Cardiac muscle cell (in vitro differentiated cells and primary cell): ENCODE data around the gene JAM2. TPM values are rescaled to one million over a fixed set of nuclear protein-coding genes. Genes with fewer than 3 reads are reported as not detected.
A peak's percentile ranks its signal among the peaks of the same experiment; 100 is the strongest.

Experiments used
- DNase-seq, 2 donors: peaks; one replicate each; pipeline versions ENCODE4 v3.0.0 to v3.0.0-alpha.2; 2010 to 2017; ENCODE audit warnings: low read depth in 1 of 2, low spot score in 1 of 2
- H3K27ac ChIP-seq: fragments of 200-600 bp; sonication (generic); 2 replicates; pipeline ENCODE4 v1.5.1; 2016
- H3K27me3 ChIP-seq: fragments of 200-600 bp; sonication (generic); 2 replicates; pipeline ENCODE4 v1.6.0; 2016; ENCODE audit warnings: control low read depth
- H3K36me3 ChIP-seq: fragments of 200-600 bp; sonication (generic); 2 replicates; pipeline ENCODE4 v1.5.1; 2016; ENCODE audit warnings: control low read depth
- H3K4me1 ChIP-seq: fragments of 200-600 bp; sonication (generic); 2 replicates; pipeline ENCODE4 v1.8.1; 2017; ENCODE audit warnings: low read depth, mild to moderate bottlenecking, mixed run types
- H3K4me3 ChIP-seq: fragments of 200-600 bp; sonication (generic); 2 replicates; pipeline ENCODE4 v1.5.1; 2016; ENCODE audit warnings: mild to moderate bottlenecking
- H3K9me3 ChIP-seq: fragments of 200-600 bp; sonication (generic); 2 replicates; pipeline ENCODE4 v1.5.1; 2017; ENCODE audit warnings: low read depth, mild to moderate bottlenecking, control low read depth
- CTCF ChIP-seq: IDR thresholded peaks from 2 replicates; pipeline ENCODE4 v1.5.1; 2012; ENCODE audit warnings: low read depth, mild to moderate bottlenecking, low read length
- polyA plus RNA-seq: library from polyadenylated mRNA; unstranded; fragments of >200 nt; fragmentation: Nextera tagmentation; extraction: Ambion mirVana; gene quantifications from 2 replicates; pipeline ENCODE4 v1.2.1, GENCODE V29; 2016
- total RNA-seq: library from RNA; depleted of rRNA; stranded (reverse); fragments of >200 nt; gene quantifications from 2 replicates; pipeline ENCODE4 v1.2.3, GENCODE V29; 2016

JAM2 gene
- total and polyA plus RNA-seq, 2 experiments from 2014 or later, result 0.63 to 3.1 TPM

GRCh38 chr21:25735646-25736597 lies 96.9 kb downstream of the JAM2 start:
- Histone ChIP-seq H3K36me3 (peaks cover under 1% of the 10 kb centered on the region), H3K27ac (peak overlapping the region; percentile 96), H3K4me1 (peaks cover 32% of the 10 kb centered on the region), H3K9me3 (no peaks in the 10 kb centered on the region), H3K27me3 (no peaks in the 10 kb centered on the region), H3K4me3 (peak overlapping the region; percentile 85)
- peak; percentile 84 to 89 for DNase-seq
- TF ChIP-seq CTCF, result no peak

- TF ChIP-seq CTCF, result no peak
- Histone ChIP-seq H3K9me3 (no peaks in the 10 kb centered on the region), H3K27me3 (no peaks in the 10 kb centered on the region), H3K4me3 (peak overlapping the region; percentile 85), H3K36me3 (peaks cover 7% of the 10 kb centered on the region), H3K27ac (peak overlapping the region; percentile 96), H3K4me1 (peaks cover 32% of the 10 kb centered on the region)
- no peak for DNase-seq
These were observed 98.4 kb downstream of the JAM2 start for GRCh38 chr21:25737421-25737820.

- Histone ChIP-seq H3K27ac (no peak overlapping the region), H3K4me3 (no peak overlapping the region), H3K4me1 (peaks cover 5% of the 10 kb centered on the region), H3K27me3 (no peaks in the 10 kb centered on the region), H3K36me3 (peaks cover 26% of the 10 kb centered on the region), H3K9me3 (no peaks in the 10 kb centered on the region)
- no peak for DNase-seq
- TF ChIP-seq CTCF, result no peak
These were observed 103.8 kb downstream of the JAM2 start for GRCh38 chr21:25742900-25743299.

GRCh38 chr21:25744854-25745253 lies 105.8 kb downstream of the JAM2 start:
- Histone ChIP-seq H3K36me3 (peaks cover 26% of the 10 kb centered on the region), H3K27me3 (no peaks in the 10 kb centered on the region), H3K27ac (no peak overlapping the region), H3K4me3 (no peak overlapping the region), H3K4me1 (no peaks in the 10 kb centered on the region), H3K9me3 (no peaks in the 10 kb centered on the region)
- no peak for DNase-seq
- no peak for TF ChIP-seq CTCF

- H3K27me3 ChIP-seq, result no peaks in the 10 kb centered on the region
- TF ChIP-seq CTCF, result no peak
- H3K36me3 ChIP-seq, result peaks cover 30% of the 10 kb centered on the region
- no peak for DNase-seq
- H3K9me3 ChIP-seq, result no peaks in the 10 kb centered on the region
- no peak overlapping the region for H3K27ac ChIP-seq
- H3K4me3 ChIP-seq, result no peak overlapping the region
- H3K4me1 ChIP-seq, result no peaks in the 10 kb centered on the region
These were observed 111.0 kb downstream of the JAM2 start for GRCh38 chr21:25750085-25750484.
